Measurements from ENCODE around the gene SEZ6L.
A peak's percentile ranks its signal among the peaks of the same experiment; 100 is the strongest.

DNA sequence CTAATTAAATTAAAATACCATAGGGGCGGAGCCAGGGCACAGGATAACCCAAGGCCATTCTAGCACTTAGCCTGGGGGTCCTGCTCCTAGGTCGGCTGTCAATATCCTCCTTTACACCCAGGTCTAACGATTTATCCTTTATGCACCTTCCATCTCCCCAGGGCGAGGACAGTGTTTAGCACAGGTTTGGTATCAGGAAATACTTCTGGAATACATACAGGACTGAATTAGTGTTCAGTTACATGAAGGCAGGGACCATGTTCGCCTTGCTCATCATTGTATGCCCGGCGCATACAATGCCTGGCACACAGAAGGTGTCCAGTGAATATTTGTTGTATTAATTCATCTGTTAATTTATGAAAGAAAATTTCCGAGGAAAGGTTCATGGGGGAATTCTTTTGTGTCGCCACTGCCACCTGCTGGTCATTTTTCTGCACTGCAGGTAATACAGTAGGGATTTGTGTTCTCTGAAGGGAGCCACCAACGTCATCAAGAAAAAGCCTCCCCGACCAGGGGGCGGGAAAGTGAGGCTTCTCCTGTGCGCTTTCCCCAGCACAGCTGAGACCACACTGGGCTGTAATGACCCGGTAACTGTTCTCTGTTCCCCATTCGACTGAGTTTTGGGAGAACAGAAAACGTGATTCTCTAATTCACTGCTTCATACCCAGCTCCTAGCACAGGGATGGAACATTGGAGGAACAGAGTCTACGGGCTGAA, 191.1 kb downstream of the SEZ6L start:
- TF ChIP-seq, protein P1, sequence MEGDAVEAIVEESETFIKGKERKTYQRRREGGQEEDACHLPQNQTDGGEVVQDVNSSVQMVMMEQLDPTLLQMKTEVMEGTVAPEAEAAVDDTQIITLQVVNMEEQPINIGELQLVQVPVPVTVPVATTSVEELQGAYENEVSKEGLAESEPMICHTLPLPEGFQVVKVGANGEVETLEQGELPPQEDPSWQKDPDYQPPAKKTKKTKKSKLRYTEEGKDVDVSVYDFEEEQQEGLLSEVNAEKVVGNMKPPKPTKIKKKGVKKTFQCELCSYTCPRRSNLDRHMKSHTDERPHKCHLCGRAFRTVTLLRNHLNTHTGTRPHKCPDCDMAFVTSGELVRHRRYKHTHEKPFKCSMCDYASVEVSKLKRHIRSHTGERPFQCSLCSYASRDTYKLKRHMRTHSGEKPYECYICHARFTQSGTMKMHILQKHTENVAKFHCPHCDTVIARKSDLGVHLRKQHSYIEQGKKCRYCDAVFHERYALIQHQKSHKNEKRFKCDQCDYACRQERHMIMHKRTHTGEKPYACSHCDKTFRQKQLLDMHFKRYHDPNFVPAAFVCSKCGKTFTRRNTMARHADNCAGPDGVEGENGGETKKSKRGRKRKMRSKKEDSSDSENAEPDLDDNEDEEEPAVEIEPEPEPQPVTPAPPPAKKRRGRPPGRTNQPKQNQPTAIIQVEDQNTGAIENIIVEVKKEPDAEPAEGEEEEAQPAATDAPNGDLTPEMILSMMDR (IDR thresholded peaks at IDR 0.05) = peak; percentile 69
- TF ChIP-seq MAZ (IDR thresholded peaks at IDR 0.05; ENCODE audit: borderline replicate concordance, low read depth, low read length) = no peak
- peak; percentile 54 to 55; a peak in 4 of 5 replicates for TF ChIP-seq RAD21 (conservative IDR thresholded peaks at IDR 0.05 in 1 of 2, IDR thresholded peaks at IDR 0.05 in 1 of 2)
- TF ChIP-seq, protein P2, sequence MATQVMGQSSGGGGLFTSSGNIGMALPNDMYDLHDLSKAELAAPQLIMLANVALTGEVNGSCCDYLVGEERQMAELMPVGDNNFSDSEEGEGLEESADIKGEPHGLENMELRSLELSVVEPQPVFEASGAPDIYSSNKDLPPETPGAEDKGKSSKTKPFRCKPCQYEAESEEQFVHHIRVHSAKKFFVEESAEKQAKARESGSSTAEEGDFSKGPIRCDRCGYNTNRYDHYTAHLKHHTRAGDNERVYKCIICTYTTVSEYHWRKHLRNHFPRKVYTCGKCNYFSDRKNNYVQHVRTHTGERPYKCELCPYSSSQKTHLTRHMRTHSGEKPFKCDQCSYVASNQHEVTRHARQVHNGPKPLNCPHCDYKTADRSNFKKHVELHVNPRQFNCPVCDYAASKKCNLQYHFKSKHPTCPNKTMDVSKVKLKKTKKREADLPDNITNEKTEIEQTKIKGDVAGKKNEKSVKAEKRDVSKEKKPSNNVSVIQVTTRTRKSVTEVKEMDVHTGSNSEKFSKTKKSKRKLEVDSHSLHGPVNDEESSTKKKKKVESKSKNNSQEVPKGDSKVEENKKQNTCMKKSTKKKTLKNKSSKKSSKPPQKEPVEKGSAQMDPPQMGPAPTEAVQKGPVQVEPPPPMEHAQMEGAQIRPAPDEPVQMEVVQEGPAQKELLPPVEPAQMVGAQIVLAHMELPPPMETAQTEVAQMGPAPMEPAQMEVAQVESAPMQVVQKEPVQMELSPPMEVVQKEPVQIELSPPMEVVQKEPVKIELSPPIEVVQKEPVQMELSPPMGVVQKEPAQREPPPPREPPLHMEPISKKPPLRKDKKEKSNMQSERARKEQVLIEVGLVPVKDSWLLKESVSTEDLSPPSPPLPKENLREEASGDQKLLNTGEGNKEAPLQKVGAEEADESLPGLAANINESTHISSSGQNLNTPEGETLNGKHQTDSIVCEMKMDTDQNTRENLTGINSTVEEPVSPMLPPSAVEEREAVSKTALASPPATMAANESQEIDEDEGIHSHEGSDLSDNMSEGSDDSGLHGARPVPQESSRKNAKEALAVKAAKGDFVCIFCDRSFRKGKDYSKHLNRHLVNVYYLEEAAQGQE (IDR thresholded peaks at IDR 0.05) = no peak
- TF ChIP-seq POLR2A (IDR thresholded peaks at IDR 0.05; ENCODE audit: low read length) = no peak

Measured in A549 (cell line).